Islet precursor cell (in vitro differentiated cells): Measurements from ENCODE around the gene RNASE8.
A peak's percentile ranks its signal among the peaks of the same experiment; 100 is the strongest.

Experiments
- DNase-seq: peaks from one replicate; pipeline ENCODE4 v3.0.0-alpha.2; 2018

Gene RNASE8

DNA sequence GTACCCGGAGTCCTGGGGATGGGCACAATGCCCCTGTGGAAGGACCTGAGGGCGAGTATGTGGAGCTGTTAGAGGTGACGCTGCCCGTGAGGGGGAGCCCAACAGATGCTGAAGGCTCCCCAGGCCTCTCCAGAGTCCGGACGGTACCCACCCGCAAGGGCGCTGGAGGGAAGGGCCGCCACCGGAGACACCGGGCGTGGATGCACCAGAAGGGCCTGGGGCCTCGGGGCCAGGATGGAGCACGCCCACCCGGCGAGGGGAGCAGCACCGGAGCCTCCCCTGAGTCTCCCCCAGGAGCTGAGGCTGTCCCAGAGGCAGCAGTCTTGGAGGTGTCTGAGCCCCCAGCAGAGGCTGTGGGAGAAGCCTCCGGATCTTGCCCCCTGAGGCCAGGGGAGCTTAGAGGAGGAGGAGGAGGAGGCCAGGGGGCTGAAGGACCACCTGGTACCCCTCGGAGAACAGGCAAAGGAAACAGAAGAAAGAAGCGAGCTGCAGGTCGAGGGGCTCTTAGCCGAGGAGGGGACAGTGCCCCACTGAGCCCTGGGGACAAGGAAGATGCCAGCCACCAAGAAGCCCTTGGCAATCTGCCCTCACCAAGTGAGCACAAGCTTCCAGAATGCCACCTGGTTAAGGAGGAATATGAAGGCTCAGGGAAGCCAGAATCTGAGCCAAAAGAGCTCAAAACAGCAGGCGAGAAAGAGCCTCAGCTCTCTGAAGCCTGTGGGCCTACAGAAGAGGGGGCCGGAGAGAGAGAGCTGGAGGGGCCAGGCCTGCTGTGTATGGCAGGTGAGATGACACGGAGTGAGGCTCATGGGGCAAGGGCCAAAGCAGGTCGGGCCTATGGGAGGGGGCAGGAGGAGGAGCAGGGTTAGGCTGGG is 17.0 kb downstream of the RNASE8 start:
- DNase-seq, result no peak

DNA sequence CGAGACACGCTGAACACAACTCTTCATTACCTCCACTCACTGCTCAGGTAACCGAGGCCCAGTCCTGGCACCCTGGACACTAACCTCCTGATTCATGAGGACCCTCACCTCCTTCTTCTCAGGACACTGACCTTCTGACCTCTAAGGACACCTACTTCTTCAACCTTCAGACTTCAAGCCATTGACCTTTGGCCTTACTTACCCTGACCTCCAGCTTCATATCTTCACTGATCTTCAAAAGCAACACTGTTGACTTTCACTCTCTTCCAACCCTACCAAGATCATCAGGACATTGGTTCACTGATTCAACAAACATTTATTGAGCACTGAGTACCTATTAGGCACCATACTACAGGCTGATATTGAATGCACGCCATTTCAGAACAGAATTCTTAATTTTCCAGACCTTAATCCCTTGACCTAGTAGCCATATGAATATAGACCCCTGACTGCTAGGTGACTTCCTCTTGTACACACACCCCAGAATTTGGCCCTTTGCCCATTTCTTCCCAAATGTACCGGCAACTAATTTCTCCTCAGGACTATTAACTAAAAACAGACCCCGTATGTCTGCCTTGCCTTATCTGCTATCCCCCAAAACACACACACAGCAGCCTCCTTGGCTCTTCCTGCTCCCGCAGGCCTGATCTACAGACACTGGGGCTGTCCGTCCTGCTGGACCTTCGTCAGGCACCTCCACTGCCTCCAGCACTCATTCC is 18.3 kb downstream of the RNASE8 start:
- DNase-seq, result no peak

GRCh38 chr14:21077672-21078071 is 20.1 kb downstream of the RNASE8 start:
- DNase-seq, result no peak

DNA sequence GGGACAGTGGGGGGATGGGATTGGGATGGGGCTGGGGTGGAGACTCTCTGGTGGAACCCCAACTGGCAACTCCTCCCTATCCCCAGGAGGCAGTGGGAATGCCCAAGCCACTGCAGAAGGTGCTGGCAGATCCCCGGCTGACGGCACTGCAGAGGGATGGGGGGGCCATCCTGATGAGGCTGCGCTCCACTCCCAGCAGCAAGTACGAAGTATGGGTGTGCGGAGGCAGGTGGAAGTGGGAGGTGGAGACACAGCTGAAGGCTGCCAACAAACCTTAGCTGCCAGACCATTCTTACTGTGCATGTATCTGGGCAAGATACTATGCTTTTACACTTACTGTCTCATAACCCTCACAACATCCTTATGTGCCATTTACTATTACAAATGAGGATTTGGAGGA is 20.7 kb downstream of the RNASE8 start:
- DNase-seq, result no peak

GRCh38 chr14:21078726-21079125 is 21.1 kb downstream of the RNASE8 start:
- DNase-seq, result no peak

- no peak for DNase-seq
Measured at GRCh38 chr14:21081521-21082142, 24.0 kb downstream of the RNASE8 start.

DNA sequence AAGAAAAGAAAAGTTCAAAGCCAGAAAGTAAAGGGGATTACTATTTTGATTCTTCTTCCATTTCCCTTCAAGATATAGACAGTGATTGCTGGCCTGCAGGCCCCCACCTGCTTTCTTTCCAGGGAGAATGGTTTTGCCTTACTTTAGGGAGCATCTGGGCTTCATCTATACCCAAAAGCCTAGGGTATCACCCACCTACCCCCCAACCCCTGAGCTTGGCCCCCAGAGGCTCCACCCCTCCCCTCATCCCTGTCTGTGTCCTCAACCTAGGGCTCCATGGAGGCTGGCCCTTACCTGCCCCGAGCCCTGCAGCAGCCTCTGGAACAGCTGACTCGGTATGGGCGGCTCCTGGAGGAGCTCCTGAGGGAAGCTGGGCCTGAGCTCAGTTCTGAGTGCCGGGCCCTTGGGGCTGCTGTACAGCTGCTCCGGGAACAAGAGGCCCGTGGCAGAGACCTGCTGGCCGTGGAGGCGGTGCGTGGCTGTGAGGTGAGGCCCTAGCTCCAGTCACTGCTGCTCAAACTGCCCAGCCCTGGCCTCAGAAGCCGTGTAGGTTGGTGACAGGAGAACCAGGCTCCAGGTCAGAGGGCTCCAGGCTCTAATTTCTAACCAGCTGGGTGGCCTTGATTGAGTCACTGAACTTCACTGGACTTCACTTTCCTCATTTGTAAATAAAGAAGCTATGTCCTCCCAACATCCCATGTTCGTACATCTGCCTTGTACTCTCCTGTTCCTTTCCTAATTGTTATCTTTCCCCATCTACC is 26.1 kb downstream of the RNASE8 start:
- no peak for DNase-seq

DNA sequence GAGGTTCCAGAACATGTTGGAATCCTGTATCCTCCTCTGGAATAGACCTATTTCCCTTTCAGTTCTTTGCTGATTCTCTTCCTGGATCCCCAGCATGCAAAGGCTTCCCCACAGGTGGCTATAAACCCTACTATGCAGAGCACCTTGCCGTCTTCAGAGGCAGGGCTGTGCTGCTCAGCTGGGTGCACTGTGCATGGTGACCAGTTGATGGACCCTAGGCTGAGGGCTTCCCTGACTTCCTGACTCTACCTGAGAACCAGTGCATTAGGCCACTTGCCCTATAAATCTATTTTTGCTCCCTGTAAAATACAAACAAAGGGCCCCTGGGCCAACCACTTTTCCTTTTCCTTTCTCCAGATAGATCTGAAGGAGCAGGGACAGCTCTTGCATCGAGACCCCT is 26.8 kb downstream of the RNASE8 start:
- DNase-seq, result no peak

DNA sequence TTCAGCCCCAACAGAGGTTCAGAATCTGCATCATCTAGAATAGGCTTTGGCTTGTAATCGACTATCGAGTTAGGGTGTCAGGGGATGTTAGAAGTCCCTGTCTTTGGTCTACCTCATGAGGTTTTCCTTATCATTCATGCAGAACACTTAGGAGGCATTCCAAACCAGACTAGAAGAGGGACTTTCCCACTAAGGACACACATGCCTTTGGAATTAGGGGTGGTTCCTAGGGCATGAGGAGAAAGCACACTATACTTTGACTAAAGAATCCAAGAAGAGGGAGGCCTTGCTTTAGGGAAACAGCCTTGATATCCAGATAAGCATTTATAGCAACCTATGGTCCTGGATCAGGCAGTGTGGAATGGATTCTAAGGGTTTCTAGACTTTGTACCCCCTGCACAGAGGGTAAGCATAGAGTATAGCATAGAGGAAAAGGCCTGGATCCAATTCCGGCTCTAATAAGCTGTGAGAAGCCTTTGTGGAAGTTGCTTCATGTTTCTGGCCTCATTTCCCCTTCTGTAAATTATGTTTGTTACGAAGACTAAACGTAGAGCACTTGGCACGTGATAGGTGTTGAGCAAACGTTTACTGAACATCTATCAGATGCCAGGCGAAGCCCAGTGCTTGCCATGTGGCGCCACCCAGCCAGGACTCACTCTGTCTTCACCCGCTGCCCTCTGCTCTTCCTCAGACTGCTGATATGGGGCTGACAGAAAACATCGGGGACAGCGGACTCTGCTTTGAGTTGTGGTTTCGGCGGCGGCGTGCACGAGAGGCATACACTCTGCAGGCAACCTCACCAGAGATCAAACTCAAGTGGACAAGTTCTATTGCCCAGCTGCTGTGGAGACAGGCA is 27.6 kb downstream of the RNASE8 start:
- DNase-seq, result no peak

GRCh38 chr14:21086908-21087293 is 29.3 kb downstream of the RNASE8 start:
- no peak for DNase-seq

DNA sequence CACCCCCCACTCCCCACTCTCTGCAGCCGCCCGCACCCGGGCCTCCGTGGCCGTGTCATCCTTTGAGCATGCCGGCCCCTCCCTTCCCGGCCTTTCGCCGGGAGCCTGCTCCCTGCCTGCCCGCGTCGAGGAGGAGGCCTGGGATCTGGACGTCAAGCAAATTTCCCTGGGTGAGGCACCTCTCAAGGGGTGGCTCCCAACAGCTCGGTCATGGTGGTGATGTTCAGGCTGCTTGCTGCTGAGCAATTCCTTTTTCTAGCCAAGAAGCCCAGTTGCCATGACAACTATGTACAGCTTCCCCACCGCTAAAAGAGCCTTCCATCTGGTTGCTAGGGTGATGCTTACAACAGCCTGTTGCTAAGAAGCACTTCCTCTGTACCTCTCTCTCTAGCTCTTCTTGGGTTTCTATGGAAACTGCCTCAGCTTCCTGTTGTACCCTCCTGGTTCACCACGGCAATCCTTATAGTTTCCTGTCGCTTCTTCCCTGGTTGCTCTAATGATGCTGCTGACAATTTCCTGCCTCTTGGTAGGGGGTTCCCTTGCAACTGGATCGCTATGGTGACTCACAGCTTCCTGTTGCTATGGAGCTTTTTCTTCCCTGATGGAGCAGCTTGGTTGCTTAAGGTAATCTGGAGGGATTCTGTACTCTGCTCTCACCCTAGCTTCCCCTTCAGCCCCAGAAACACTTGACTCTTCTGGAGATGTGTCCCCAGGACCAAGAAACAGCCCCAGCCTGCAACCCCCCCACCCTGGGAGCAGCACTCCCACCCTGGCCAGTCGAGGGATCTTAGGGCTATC is 29.9 kb downstream of the RNASE8 start:
- DNase-seq, result peak; percentile 76

DNA sequence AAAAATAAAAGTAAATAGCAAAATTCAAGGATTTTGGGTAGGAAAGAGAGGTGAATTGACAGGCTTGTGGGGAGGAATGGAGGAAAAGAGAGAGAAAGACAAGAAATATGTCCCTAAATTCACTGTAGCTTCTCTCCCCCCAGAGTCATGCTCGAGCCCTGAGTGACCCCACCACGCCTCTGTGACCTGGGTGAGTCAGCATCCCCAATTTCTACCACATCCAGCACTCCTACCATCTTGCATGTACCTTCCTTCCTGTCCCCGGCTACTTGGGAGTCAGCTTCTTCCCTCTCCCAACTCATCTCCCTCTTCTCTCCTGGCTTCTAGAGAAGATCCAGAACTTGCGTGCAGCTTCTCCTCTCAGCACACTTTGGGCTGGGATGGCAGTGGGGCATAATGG is 31.1 kb downstream of the RNASE8 start:
- no peak for DNase-seq

DNA sequence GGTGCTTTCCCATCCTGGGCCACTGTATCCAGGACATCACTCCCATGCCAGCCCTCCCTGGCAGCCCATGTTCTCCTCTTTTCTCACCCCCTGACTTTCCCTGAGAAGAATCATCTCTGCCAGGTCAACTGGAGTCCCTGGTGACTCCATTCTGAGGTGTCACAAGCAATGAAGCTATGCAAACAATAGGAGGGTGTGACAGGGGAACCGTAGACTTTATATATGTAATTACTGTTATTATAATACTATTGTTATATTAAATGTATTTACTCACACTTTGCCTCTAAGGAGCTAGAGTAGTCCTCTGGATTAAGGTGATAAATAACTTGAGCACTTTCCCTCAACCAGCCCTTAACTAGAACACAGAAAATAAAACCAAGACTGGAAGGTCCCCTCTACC is 31.6 kb downstream of the RNASE8 start:
- no peak for DNase-seq

DNA sequence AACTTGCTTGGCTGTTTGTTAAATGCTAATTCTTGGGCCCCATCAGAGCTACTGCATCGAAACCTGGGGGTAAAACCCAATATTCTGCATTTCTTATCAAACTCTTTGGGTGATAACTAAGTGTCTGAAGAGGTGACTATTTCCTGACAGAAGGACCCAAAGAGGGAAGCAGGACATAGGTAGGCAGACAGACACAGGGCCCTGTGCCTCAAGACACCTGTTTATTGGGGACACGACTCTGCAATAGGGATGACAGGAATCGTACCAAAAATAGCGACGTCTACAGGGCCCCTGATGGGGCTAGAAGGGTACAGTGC is 32.2 kb downstream of the RNASE8 start:
- DNase-seq, result no peak

GRCh38 chr14:21090194-21090939 is 32.7 kb downstream of the RNASE8 start:
- peak; percentile 73 for DNase-seq

- DNase-seq, result no peak
Measured at GRCh38 chr14:21090940-21091663, 33.5 kb downstream of the RNASE8 start.

- DNase-seq, result no peak
Measured at GRCh38 chr14:21091821-21092272, 34.2 kb downstream of the RNASE8 start.

- peak; percentile 86 for DNase-seq
Measured at GRCh38 chr14:21092273-21093011, 34.8 kb downstream of the RNASE8 start.

- DNase-seq, result no peak
Measured at GRCh38 chr14:21093018-21093417, 35.4 kb downstream of the RNASE8 start.
